HFFc6 (cell line): ENCODE data around the gene EHBP1L1. TPM values are rescaled to one million over a fixed set of nuclear protein-coding genes. Genes with fewer than 3 reads are reported as not detected.
A peak's percentile ranks its signal among the peaks of the same experiment; 100 is the strongest.

Experiments
- DNase-seq: peaks from one replicate; pipeline ENCODE4 v3.0.0-alpha.2; 2018
- H3K27ac Mint-ChIP-seq: 2 replicates; pipeline ENCODE4 v1.8.0; 2020; ENCODE audit warnings: mild to moderate bottlenecking, mixed read lengths
- H3K27me3 Mint-ChIP-seq: 2 replicates; pipeline ENCODE4 v1.8.0; 2021; ENCODE audit warnings: mild to moderate bottlenecking, moderate library complexity, mixed read lengths; ENCODE audit not compliant: insufficient read depth
- H3K36me3 Mint-ChIP-seq: 2 replicates; pipeline ENCODE4 v1.8.0; 2021; ENCODE audit warnings: low read depth, mixed read lengths
- H3K4me1 Mint-ChIP-seq: 2 replicates; pipeline ENCODE4 v1.8.0; 2020; ENCODE audit warnings: low read depth, mixed read lengths
- H3K4me3 Mint-ChIP-seq: 2 replicates; pipeline ENCODE4 v1.8.0; 2020; ENCODE audit warnings: mild to moderate bottlenecking, moderate library complexity, mixed read lengths
- H3K9me3 Mint-ChIP-seq: 2 replicates; pipeline ENCODE4 v1.8.0; 2020; ENCODE audit warnings: mild to moderate bottlenecking, mixed read lengths
- CTCF ChIP-seq: fragments of 200-600 bp; sonication (generic); IDR thresholded peaks from 2 replicates; pipeline ENCODE4 v1.5.0; 2021; ENCODE audit warnings: antibody characterized with exemption, mild to moderate bottlenecking
- total RNA-seq, 6 experiments: library from RNA; stranded (reverse); fragmentation: NEBNext Ultra II Directional; extraction: Animal tissue kit (Norgen Biotek cat#: 25700); gene quantifications; 2 replicates in 1 of 6; 3 replicates in 5 of 6; pipeline ENCODE4 v1.2.3, GENCODE V29; 2021

The EHBP1L1 gene
- total RNA-seq, 6 experiments from 2014 or later, result 47.5 to 69.3 (median 61.3) TPM

DNA sequence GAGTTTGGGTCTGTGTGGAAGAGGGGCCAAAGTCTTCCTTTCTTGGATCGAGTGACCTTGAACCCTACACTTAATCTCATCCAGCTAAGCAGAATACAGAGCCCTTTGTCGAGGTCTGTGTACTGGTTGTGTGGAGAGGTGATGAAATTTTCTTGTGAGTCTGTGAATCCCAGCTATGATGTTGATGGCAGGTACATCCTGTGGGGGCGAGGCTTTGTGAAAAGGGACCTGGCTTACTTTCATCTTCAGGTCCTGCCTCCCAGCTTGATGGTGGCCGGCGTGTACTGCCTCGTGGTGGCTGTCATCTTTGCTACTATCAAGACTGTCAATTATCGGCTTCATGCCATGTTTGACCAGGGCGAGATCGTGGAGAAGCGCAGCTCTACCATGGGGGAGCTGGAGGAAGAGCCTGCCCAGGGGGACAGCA lies 40.7 kb downstream of the EHBP1L1 start:
- Mint-ChIP-seq H3K27ac (peak overlapping the region; percentile 83), H3K27me3 (peaks cover 2% of the 10 kb centered on the region), H3K9me3 (no peaks in the 10 kb centered on the region), H3K4me3 (peak overlapping the region; percentile 94), H3K36me3 (peaks cover 17% of the 10 kb centered on the region), H3K4me1 (peaks cover 28% of the 10 kb centered on the region)
- TF ChIP-seq CTCF, result no peak
- DNase-seq, result no peak

GRCh38 chr11:65617136-65617850 lies 41.4 kb downstream of the EHBP1L1 start:
- no peak overlapping the region for H3K27ac Mint-ChIP-seq
- peaks cover 21% of the 10 kb centered on the region for H3K4me1 Mint-ChIP-seq
- H3K36me3 Mint-ChIP-seq, result peaks cover 13% of the 10 kb centered on the region
- H3K27me3 Mint-ChIP-seq, result peaks cover 1% of the 10 kb centered on the region
- no peaks in the 10 kb centered on the region for H3K9me3 Mint-ChIP-seq
- peak overlapping the region; percentile 94 for H3K4me3 Mint-ChIP-seq
- TF ChIP-seq CTCF, result no peak
- no peak for DNase-seq

DNA sequence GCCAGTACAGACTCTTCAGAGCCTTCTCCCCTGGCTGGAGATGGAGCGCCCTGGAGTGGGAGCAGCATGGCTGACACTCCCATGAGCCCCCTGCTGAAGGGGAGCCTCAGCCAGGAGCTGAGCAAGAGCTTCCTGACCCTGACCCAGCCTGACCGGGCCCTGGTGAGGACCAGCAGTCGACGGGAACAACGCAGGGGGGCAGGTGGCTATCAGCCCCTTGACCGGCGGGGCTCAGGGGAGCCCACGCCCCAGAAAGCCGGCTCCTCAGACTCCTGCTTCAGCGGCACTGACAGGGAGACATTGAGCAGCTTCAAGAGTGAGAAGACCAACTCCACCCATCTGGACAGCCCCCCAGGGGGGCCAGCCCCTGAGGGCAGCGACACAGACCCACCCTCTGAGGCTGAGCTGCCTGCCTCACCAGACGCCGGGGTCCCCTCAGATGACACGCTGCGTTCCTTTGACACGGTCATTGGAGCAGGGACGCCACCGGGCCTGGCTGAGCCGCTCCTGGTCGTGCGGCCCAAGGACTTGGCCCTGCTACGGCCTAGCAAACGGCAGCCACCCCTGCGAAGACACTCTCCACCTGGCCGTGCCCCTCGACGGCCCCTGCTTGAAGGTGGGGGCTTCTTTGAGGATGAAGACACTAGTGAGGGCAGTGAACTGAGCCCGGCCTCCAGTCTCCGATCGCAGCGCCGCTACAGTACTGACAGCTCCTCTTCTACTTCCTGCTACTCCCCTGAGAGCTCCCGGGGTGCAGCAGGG lies 42.3 kb downstream of the EHBP1L1 start:
- Mint-ChIP-seq H3K4me3 (no peak overlapping the region), H3K9me3 (no peaks in the 10 kb centered on the region), H3K36me3 (peaks cover 10% of the 10 kb centered on the region), H3K27me3 (peaks cover 1% of the 10 kb centered on the region), H3K4me1 (peaks cover 12% of the 10 kb centered on the region), H3K27ac (no peak overlapping the region)
- TF ChIP-seq CTCF, result no peak
- DNase-seq, result no peak

- Mint-ChIP-seq H3K27me3 (peaks cover 1% of the 10 kb centered on the region), H3K4me3 (no peak overlapping the region), H3K27ac (no peak overlapping the region), H3K36me3 (peaks cover 10% of the 10 kb centered on the region), H3K9me3 (no peaks in the 10 kb centered on the region), H3K4me1 (peaks cover 10% of the 10 kb centered on the region)
- TF ChIP-seq CTCF, result no peak
- DNase-seq, result no peak
Observed at GRCh38 chr11:65618763-65619162, 42.9 kb downstream of the EHBP1L1 start.

DNA sequence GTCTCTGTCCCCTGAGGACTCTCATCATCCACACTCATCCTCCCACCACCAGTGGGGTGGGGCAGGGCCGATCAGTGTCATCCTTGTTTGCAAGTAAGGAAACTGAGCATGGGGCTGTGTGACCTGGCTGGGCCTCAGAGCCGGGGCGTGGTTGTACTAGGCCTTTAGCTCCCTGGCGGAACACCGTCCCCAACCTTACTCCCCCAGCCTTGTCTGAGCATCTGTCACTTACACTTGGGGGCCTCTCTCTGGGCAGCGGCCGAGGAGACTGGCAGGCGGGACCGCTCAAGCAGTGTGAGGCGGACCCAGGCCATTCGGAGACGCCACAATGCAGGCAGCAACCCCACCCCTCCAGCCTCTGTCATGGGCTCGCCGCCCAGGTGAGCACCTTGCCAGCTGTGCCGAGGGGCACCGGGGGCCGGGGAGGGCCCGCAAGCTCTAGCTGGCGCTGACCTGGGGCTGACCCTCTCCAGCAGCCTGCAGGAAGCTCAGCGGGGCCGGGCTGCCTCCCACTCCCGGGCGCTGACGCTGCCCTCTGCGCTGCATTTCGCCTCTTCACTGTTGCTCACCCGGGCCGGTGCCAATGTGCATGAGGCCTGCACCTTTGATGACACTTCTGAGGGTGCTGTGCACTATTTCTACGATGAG lies 43.6 kb downstream of the EHBP1L1 start:
- TF ChIP-seq CTCF, result no peak
- H3K4me1 Mint-ChIP-seq, result peaks cover 10% of the 10 kb centered on the region
- H3K36me3 Mint-ChIP-seq, result peaks cover 13% of the 10 kb centered on the region
- H3K4me3 Mint-ChIP-seq, result no peak overlapping the region
- peaks cover 1% of the 10 kb centered on the region for H3K27me3 Mint-ChIP-seq
- H3K27ac Mint-ChIP-seq, result no peak overlapping the region
- no peak for DNase-seq
- H3K9me3 Mint-ChIP-seq, result no peaks in the 10 kb centered on the region
